Hepatocyte (in vitro differentiated cells): ENCODE measurements around the gene ABCA12. TPM values are rescaled to one million over a fixed set of nuclear protein-coding genes. Genes with fewer than 3 reads are reported as not detected.

ENCODE experiments used
- DNase-seq: peaks from one replicate; pipeline ENCODE4 v3.0.0-alpha.2; 2016; ENCODE audit warnings: low spot score
- H2AFZ ChIP-seq: fragments of 200-600 bp; sonication (generic); 2 replicates; pipeline ENCODE4 v1.6.0; 2016; ENCODE audit warnings: antibody characterized with exemption, mild to moderate bottlenecking
- H3K27ac ChIP-seq: fragments of 200-600 bp; sonication (generic); 2 replicates; pipeline ENCODE4 v1.5.1; 2016; ENCODE audit warnings: mild to moderate bottlenecking
- H3K27me3 ChIP-seq: fragments of 200-600 bp; sonication (generic); 2 replicates; pipeline ENCODE4 v1.6.1; 2016
- H3K36me3 ChIP-seq: fragments of 200-600 bp; sonication (generic); replicated peaks from 2 replicates; pipeline ENCODE4 v1.5.1; 2016; ENCODE audit warnings: low read depth; ENCODE audit not compliant: insufficient read depth
- H3K4me1 ChIP-seq: fragments of 200-600 bp; sonication (generic); 2 replicates; pipeline ENCODE4 v1.5.1; 2016; ENCODE audit warnings: mild to moderate bottlenecking, moderate library complexity; ENCODE audit not compliant: insufficient read depth
- H3K4me2 ChIP-seq: fragments of 200-600 bp; sonication (generic); 2 replicates; pipeline ENCODE4 v1.6.0; 2016
- H3K4me3 ChIP-seq: fragments of 200-600 bp; sonication (generic); 2 replicates; pipeline ENCODE4 v1.5.1; 2016; ENCODE audit warnings: mild to moderate bottlenecking
- H3K79me2 ChIP-seq: fragments of 200-600 bp; sonication (generic); 2 replicates; pipeline ENCODE4 v1.6.0; 2017; ENCODE audit warnings: mild to moderate bottlenecking
- H3K9me2 ChIP-seq: fragments of 200-600 bp; sonication (generic); replicated peaks from 2 replicates; pipeline ENCODE4 v1.6.0; 2017; ENCODE audit warnings: mild to moderate bottlenecking; ENCODE audit not compliant: insufficient read depth
- H3K9me3 ChIP-seq: fragments of 200-600 bp; sonication (generic); 2 replicates; pipeline ENCODE4 v1.5.1; 2016; ENCODE audit warnings: low read depth, mild to moderate bottlenecking
- H4K20me1 ChIP-seq: fragments of 200-600 bp; sonication (generic); 2 replicates; pipeline ENCODE4 v1.6.0; 2016; ENCODE audit warnings: mild to moderate bottlenecking; ENCODE audit not compliant: insufficient read depth, poor library complexity, severe bottlenecking
- CTCF ChIP-seq: fragments of 200-600 bp; sonication (generic); IDR thresholded peaks from 2 replicates; pipeline ENCODE4 v1.5.1; 2016; ENCODE audit warnings: antibody characterized with exemption, mild to moderate bottlenecking; ENCODE audit not compliant: poor library complexity
- EZH2 ChIP-seq: fragments of 200-600 bp; sonication (generic); IDR thresholded peaks from 2 replicates; pipeline ENCODE4 v1.6.1; 2016; ENCODE audit warnings: antibody characterized with exemption, mild to moderate bottlenecking, borderline replicate concordance
- EZH2phosphoT487 ChIP-seq: fragments of 200-600 bp; sonication (generic); IDR thresholded peaks from one replicate; pipeline ENCODE4 v1.6.1; 2018; ENCODE audit warnings: antibody characterized with exemption, mild to moderate bottlenecking, low read depth, moderate library complexity; ENCODE audit not compliant: unreplicated experiment, severe bottlenecking
- WGBS: methylation state at CpG from one replicate; pipeline ENCODE4 v1.1.6; 2016; ENCODE audit warnings: low lambda C conversion rate; ENCODE audit errors: missing lambda C conversion rate; 5-methylcytosine and 5-hydroxymethylcytosine counted together
- polyA plus RNA-seq: library from polyadenylated mRNA; unstranded; fragments of >200 nt; fragmentation: Nextera tagmentation; extraction: Ambion mirVana; gene quantifications from 2 replicates; pipeline ENCODE4 v1.2.1, GENCODE V29; 2016
- total RNA-seq: library from RNA; depleted of rRNA; stranded (reverse); fragments of >200 nt; gene quantifications from 2 replicates; pipeline ENCODE4 v1.2.3, GENCODE V29; 2014

The ABCA12 gene
- total and polyA plus RNA-seq, 2 experiments from 2014 or later, result 0.15 to 0.23 TPM

GRCh38 chr2:215149060-215149459, 10.6 kb upstream of the ABCA12 start:
- WGBS, result 95% methylated on average over 2 of the region's 2 CpGs
- H3K9me3 ChIP-seq, result no peaks in the 10 kb centered on the region
- H3K36me3 ChIP-seq, result no peaks in the 10 kb centered on the region
- no peak for TF ChIP-seq EZH2
- no peak for TF ChIP-seq CTCF
- no peak for TF ChIP-seq EZH2phosphoT487
- H3K4me1 ChIP-seq, result no peaks in the 10 kb centered on the region
- no peaks in the 10 kb centered on the region for H3K27me3 ChIP-seq
- DNase-seq, result no peak
- no peaks in the 10 kb centered on the region for H4K20me1 ChIP-seq
- H3K79me2 ChIP-seq, result no peaks in the 10 kb centered on the region
- H3K4me2 ChIP-seq, result no peak overlapping the region
- no peak overlapping the region for H3K27ac ChIP-seq
- no peak overlapping the region for H3K4me3 ChIP-seq
- no peaks in the 10 kb centered on the region for H3K9me2 ChIP-seq
- H2AFZ ChIP-seq, result no peak overlapping the region

GRCh38 chr2:215145611-215146010, 7.2 kb upstream of the ABCA12 start:
- H2AFZ ChIP-seq, result no peak overlapping the region
- H3K4me3 ChIP-seq, result no peak overlapping the region
- H3K4me1 ChIP-seq, result no peaks in the 10 kb centered on the region
- H3K4me2 ChIP-seq, result no peak overlapping the region
- no peaks in the 10 kb centered on the region for H3K27me3 ChIP-seq
- H3K79me2 ChIP-seq, result no peaks in the 10 kb centered on the region
- H3K9me3 ChIP-seq, result no peaks in the 10 kb centered on the region
- TF ChIP-seq CTCF, result no peak
- no peak for DNase-seq
- 31% methylated on average over 3 of the region's 3 CpGs for WGBS
- H3K27ac ChIP-seq, result no peak overlapping the region
- H4K20me1 ChIP-seq, result no peaks in the 10 kb centered on the region
- H3K36me3 ChIP-seq, result no peaks in the 10 kb centered on the region
- H3K9me2 ChIP-seq, result no peaks in the 10 kb centered on the region

GRCh38 chr2:215144106-215144875, 5.9 kb upstream of the ABCA12 start:
- no peak overlapping the region for H3K4me3 ChIP-seq
- H3K4me2 ChIP-seq, result no peak overlapping the region
- no peaks in the 10 kb centered on the region for H3K9me2 ChIP-seq
- no peaks in the 10 kb centered on the region for H4K20me1 ChIP-seq
- no peaks in the 10 kb centered on the region for H3K27me3 ChIP-seq
- no peaks in the 10 kb centered on the region for H3K36me3 ChIP-seq
- WGBS, result 86% methylated on average over 5 of the region's 5 CpGs
- TF ChIP-seq EZH2phosphoT487 (no peak), CTCF (no peak), EZH2 (no peak)
- no peaks in the 10 kb centered on the region for H3K9me3 ChIP-seq
- no peak overlapping the region for H2AFZ ChIP-seq
- no peaks in the 10 kb centered on the region for H3K4me1 ChIP-seq
- DNase-seq, result no peak
- no peaks in the 10 kb centered on the region for H3K79me2 ChIP-seq
- H3K27ac ChIP-seq, result no peak overlapping the region
